SK-N-SH (cell line): Measurements from ENCODE around the gene RHOBTB1.

Experiments
- RAD21 ChIP-seq: IDR thresholded peaks from 2 replicates; pipeline ENCODE4 v1.6.1; 2012; ENCODE audit warnings: mild to moderate bottlenecking, low read length
- YY1 ChIP-seq: IDR thresholded peaks from 2 replicates; pipeline ENCODE4 v1.4.0; 2012; ENCODE audit warnings: low read depth, mild to moderate bottlenecking
- TF ChIP-seq, protein P1 (sequence below): fragments of 200-600 bp; sonication (generic); IDR thresholded peaks from 2 replicates; pipeline ENCODE4 v1.6.1; 2017; ENCODE audit warnings: antibody characterized with exemption, mild to moderate bottlenecking, moderate library complexity

DNA sequence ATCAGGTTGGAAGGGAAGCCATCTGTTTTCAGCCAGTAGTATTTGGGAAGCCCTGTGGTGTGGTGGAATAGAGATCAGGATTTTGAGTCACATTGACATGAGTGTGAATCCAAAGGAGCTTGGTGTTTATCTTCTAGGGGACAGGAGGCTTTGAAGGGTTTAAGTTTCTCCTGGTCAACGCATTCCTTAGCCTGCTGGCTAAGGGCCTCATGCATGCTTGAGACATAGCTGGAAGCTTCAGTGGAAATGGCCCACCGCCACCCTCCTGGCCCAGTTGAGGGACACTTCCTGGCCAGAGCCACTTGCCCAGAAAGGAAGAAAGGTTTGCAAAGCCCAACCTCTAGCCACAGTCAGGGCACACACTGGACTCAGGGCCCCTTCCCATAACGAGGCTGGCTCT, 94.8 kb downstream of the RHOBTB1 start:
- TF ChIP-seq YY1 = no peak
- TF ChIP-seq, protein P1, sequence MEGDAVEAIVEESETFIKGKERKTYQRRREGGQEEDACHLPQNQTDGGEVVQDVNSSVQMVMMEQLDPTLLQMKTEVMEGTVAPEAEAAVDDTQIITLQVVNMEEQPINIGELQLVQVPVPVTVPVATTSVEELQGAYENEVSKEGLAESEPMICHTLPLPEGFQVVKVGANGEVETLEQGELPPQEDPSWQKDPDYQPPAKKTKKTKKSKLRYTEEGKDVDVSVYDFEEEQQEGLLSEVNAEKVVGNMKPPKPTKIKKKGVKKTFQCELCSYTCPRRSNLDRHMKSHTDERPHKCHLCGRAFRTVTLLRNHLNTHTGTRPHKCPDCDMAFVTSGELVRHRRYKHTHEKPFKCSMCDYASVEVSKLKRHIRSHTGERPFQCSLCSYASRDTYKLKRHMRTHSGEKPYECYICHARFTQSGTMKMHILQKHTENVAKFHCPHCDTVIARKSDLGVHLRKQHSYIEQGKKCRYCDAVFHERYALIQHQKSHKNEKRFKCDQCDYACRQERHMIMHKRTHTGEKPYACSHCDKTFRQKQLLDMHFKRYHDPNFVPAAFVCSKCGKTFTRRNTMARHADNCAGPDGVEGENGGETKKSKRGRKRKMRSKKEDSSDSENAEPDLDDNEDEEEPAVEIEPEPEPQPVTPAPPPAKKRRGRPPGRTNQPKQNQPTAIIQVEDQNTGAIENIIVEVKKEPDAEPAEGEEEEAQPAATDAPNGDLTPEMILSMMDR = no peak
- no peak for TF ChIP-seq RAD21
